NCI-H146 treated with DMSO at 0.1 percent for 48 hours (cell line): Measurements from ENCODE around the gene EPN2.

Experiments used
- DNase-seq: peaks from one replicate; lab custom pipeline; 2025; ENCODE audit not compliant: unreplicated experiment; lab: John Stamatoyannopoulos, UW

The EPN2 gene

DNA sequence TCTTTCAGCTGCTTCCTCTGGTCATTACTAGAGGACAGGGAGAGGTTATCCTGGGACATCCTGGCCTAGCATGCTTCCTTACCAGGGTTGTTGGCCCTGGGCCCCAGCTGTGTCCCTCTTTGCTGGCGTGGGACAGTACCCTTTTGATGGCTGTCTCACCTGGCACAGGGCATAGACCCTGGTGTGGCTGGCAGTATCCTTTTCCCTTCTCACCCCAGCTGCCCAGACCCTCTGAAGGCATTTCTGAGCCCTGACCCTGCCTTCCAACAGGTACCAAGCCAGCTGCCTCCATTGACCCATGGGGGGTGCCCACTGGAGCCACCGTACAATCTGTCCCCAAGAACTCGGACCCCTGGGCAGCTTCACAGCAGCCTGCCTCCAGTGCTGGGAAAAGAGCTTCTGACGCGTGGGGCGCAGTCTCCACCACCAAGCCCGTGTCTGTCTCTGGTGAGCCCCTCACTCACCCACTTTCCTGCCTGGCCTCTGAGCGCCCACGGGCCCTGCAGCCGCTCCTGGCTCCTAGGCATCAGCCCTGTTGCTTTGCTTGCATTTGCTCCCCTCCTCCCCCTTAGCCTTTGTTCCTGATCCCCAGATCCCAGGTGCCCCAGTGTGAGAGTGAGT is 91.4 kb downstream of the EPN2 start:
- no peak for DNase-seq

DNA sequence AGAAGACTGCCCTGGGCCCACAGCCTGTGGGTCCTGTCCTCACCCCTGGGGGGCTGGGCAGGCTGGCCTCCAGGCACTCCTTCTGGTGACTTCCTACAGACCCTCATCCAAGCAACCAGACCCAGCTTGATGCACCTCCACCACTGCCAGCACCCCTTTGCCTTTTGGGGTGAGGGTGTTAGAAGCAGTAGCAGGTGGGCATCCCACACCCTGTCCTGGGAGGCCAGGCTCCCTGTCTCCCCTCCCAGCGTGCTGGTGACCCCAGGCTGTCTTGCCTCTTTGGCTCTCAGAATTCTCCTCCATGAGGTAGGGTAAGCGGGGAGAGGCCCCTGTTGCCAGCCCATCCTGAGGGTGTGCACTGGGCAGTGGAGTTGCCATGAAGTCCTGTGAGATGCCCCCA is 92.0 kb downstream of the EPN2 start:
- no peak for DNase-seq

DNA sequence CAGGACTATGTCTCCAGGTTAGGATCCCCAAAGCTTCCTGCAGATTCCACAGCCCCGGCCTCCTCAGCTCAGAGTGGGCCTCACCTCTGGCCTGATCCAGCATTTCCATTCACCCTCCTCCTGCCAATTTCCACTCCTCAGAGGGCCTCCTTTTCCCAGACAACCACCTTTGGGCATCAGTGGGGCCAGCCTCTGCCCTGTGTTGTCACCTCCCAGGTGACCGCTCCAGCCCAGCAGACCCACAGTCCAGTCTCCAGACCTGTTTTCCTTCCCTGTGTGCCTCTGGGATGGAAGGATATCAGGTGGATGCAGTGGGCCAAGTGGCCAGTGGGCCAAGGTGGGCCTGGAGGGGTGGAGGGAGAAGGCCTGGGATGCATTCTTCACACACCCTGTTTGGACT is 92.7 kb downstream of the EPN2 start:
- DNase-seq = no peak

DNA sequence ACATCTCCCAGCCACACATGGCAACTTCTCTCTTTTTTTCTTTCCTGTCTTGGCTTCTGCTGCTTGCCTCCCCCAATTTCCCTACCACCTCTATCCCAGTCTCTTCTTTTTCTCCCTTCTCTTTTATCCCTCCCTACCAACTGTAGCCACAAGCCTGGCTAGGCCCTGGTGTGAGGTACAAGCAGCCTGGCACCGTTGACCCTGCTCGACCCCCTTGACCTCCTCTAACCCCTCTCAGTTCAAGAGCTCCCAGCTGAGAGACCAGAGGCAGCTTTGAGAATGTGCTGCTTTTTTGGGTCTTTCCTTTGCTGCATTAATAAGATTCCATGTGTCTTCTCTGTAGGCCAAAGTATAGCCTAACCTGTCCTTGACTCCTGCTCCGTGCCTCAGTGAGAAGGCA is 93.1 kb downstream of the EPN2 start:
- DNase-seq = no peak

DNA sequence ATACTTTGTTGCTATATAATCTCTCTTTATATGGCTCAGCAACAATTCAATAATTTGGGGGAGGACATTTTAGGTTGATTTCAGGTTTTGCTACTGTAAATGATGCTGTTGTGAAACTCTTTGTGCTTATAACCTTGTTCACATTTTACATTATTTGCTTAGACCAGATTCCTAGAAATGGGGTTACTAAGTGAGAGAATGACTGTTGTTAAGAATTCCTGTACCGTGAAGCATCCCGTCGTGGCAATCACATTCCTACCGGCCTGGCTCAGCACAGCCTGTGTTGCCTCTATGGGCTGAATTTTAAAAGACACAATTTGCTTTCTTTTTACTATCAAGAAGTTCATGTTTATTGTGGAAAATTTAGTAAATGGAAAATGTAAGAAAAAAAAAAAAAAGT is 94.0 kb downstream of the EPN2 start:
- DNase-seq = no peak

DNA sequence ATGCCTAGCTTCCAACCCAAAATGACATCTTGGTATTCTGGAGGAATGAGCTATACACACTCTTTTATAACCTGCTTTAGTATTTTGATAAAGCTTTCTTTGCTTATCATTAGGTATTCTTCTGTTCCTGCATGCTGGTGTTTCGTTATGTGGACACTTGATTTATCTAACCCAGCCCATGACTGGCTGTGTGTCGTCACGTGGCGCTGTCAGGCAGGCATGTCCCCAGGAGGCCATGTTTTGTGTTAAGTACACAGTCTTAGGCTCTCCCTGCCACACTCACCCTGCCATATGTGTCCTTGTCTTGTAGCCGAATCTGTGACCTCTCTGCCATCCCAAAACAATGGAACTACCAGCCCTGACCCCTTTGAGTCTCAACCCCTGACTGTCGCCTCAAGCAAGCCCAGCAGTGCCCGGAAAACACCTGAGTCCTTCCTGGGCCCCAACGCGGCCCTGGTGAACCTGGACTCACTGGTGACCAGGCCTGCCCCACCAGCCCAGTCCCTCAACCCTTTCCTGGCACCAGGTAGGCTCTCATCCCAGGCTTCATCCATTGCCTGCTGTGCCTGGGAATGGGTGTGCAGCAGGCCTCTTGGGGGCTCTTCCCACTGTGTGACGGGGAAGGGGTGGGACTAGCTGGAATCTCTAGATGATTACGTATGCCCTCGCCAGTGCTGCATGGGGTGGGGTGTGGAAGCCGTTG is 94.5 kb downstream of the EPN2 start:
- DNase-seq = no peak

DNA sequence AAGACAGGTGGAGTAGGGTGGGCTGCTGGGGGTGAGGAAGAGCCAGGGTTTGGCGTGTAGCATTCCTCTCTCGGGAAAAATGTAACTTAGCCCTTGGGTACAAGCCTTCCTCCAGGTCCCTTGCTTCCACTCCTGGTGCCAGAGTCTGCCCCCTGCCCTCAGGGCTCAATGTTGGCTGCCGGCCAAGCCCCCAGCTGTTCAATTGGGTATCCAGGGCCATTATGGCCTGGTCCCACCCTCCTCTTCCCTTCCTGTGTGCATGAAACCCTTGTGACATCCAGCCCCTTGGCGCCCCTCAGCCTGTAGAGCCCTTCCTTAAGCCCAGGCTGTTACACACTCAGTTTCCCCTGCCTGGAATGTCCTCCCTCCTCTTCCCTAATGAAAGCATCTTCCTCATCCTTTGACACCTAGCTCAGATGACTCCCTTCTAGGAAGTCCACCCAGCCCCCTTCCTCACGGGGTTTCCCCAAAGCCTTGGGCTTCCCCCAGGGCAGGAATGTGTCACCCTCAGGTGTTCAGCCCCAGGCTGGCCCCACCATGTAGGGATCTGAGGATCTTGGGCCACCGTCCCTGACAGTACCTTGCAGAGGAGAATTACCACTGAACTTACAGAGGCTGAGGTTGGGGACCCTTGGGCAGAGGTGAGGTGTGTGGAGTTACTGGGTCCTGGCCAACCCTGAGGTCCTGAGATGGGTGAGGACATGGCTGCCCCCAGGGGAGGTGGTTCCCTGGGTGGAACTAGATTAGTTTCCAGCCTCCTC is 95.4 kb downstream of the EPN2 start:
- DNase-seq = no peak

DNA sequence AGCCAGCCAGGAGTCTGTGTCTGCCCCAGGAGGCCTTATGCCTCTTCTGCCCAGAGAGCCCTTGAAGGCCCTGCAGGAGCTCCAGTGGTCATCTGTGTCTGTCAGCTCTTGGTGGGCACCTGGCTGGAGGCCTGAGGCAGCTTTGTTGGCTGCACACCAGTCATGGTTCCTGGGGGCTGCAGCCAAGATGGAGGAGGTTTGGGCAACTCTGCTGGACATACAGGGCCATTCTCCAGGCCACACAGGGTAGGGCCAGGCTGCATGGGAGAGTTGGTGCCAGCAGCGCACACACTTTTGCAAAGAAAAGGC is 95.9 kb downstream of the EPN2 start:
- DNase-seq = no peak

DNA sequence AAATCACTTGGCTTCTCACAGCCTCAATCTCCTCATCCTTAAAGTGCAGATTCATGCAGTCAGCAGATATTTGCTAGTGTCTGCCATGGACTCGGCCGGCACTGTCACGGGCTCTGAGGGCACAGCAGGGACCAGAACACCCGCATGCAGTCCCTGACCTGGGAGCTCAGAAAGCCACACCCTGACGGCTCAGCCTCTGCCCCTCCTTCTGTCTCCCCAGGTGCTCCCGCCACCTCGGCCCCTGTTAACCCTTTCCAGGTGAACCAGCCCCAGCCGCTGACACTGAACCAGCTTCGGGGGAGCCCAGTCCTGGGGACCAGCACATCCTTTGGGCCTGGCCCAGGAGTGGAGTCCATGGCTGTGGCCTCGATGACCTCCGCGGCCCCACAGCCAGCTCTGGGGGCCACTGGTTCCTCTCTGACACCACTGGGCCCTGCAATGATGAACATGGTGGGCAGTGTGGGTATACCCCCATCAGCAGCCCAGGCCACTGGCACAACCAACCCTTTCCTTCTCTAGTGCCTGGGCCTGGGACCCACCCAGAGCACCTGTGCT is 96.6 kb downstream of the EPN2 start:
- no peak for DNase-seq

DNA sequence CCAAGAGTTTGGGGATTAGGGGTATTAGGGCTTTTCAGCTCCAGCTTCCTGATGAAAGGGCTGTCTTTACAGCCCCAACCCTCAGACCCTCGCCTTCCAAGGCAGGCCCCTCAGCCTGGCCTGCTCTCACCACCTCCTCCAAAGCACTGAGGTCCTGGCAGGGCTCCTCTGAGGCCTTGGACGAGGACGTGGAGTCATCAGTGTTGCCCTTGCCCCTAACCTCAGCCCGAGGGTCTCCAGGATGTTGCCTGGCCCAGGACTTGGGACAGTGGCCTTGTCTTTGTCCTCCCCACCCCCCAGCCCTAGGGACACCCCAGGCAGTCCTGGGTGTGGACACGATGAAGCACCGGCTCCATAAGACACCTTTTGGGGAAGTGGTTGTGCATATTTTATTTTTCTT is 97.2 kb downstream of the EPN2 start:
- no peak for DNase-seq

DNA sequence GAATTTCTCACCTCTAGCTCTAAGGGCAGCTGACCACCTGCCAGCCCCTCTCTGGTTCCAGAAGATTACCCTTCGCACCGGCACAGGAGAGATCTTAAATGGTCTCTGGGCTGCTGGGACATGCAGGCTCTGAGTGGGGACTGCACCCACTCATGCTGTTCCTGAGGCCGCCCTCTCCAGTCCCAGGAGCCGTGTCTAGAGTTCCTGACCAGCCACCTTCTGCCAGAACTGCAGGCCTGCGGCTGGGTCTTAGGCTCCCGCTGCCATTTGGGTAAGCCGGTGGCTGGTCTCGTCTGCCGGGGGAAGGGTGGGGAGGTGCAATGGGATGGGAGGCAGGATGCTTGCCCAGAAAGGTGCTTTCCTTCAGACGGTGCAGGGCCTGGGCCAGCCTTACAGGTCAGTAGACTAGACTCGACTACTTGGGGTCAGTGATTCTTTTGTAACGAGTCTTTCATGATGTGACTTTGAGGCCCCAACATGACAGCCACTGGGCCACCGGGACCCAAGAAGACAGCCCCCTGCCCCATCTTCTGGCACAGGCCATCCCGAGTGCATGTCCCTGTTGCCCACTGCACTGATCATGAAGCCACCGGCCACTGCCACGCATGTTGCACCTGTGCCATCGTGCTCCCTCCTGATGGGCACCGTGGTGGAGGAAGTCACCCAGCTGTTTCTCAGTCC is 98.9 kb downstream of the EPN2 start:
- DNase-seq = no peak

DNA sequence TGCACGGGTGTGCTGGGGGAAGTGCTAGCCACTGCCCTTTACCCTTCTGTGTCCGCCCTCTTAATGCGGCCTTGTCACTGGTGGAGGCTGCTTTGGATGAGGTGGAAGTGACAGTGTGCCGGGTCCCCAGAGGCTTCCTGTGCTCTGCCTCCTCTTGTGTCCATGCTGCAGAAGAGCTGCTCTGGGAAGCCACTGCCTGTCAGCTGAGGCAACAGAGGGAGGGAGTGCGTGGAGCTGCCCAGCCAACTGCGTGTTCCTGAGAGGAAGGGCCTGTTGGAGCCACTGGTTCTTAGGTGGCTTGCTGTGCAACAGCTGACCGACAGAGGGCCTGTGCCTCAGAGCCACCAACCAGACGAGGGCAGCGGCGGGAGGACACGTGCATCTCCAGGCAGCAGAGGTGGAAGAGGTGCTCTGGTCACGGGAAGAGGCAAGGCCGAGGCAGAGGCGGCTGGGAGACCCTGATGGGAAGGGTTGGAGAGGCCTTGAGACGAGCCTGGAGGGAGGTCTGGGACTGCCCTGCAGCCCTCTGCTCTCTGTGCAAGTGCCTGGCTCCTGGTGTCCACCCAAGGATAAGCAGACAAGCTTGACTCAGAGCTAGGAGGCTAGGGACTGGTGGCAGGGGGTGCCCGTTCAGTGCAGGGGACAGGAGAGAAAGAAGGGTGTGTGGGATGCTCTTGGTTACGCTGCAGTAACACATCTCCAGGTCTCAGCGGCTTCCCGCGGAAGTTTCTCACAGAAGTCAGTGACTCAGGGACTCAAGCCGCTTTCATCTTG is 100.0 kb downstream of the EPN2 start:
- DNase-seq = no peak

DNA sequence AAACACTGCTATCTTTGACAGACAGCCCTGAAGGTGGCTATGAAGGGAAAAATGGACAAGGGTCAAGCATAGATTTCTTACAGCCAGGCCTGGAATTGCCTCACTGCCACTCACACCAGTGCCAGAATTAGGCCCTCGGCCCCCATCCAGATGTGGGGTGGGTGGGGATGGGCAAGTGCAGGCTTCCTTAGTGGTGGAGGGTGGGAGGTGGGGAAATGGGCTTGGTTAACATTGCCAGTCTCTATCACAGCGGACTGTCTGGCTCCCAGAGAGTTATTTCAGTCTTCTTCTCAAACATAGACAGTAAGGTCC is 100.5 kb downstream of the EPN2 start:
- DNase-seq = no peak

DNA sequence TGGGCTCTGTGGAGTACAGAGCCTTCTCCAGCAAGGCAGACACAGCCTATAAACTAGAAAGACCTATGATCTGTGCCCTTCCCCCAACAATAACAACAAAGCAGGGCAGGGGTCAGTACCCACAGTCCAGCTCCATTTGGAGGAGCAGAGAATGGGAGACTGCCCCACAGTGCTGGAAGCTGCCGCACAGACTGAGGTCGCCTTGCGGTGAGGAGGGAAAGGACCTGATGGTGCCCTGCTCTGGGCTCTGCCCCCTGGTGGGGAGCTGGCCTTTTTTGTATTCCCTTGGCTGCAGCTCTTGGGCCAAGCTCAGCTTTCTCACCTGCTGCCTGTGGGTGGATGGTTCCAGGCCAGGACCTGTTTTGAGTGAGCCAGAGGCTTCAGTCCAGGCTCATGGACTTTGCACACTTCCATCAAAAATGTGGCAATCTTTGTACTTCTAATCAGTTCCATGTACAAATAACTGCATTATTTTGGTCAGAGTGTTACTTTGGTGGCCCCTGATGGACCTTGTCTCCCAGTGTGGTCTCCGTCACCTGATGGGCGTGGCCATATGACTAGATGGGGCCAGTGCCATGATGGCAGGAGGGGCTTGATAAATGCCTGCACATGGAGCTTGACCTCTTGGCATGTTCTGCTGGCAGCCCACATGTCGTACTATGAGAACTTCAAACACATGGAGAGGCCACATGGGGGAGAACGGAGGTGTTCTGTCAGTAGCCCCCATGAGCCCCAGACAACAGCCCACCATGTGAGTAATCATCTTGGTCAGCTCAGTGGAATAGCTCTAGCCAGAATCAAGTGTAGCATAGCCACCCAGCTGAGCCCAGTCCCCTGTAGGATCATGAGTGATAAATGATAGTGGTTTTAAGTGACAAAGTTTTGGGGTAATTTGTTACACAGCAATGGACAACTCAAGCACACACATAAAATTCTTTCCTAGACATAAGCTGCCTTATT is 101.1 kb downstream of the EPN2 start:
- no peak for DNase-seq

DNA sequence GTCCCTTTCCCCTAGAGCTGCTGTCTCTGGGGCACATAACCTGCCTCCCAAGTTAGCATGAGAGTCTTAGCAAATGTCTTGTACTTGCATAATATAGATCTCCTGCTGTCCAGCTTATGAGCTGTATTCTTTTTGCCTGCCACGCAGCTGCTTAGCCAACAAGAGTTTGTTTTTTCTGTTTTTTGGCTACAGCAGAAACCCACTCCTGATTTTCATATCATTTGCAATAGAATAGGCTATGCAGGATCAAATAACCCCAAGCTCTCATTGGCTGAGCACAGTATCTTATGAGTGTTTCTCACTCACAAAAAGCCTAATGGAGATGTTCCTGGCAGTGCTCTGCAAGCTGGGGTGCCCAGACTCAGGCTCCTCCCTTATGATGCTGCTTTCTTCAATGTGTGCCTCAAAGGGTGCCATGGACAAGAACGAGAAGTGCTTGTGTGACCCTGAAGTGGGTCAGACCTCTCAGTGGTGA is 102.2 kb downstream of the EPN2 start:
- DNase-seq = no peak

DNA sequence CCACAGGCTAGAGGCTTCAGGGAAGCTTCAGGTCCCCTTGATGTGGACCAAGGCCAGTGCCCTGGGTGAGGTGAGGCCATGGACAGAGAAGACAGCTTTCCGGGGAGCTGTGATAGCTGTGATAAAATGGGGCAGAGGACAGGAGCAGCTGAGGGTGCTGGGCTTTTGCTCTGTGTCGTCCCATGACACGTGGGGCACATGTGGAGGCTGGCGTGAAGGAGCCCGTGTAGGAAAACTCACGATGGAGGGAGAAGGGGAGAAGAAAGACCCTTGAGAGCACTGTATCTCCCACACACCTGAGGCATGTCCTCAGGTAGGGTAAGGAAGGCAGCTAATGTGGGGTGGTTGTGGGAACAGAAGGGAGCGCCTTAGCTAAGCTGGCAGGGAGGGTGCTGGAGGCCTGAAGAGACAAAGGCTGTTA is 104.1 kb downstream of the EPN2 start:
- DNase-seq = no peak

DNA sequence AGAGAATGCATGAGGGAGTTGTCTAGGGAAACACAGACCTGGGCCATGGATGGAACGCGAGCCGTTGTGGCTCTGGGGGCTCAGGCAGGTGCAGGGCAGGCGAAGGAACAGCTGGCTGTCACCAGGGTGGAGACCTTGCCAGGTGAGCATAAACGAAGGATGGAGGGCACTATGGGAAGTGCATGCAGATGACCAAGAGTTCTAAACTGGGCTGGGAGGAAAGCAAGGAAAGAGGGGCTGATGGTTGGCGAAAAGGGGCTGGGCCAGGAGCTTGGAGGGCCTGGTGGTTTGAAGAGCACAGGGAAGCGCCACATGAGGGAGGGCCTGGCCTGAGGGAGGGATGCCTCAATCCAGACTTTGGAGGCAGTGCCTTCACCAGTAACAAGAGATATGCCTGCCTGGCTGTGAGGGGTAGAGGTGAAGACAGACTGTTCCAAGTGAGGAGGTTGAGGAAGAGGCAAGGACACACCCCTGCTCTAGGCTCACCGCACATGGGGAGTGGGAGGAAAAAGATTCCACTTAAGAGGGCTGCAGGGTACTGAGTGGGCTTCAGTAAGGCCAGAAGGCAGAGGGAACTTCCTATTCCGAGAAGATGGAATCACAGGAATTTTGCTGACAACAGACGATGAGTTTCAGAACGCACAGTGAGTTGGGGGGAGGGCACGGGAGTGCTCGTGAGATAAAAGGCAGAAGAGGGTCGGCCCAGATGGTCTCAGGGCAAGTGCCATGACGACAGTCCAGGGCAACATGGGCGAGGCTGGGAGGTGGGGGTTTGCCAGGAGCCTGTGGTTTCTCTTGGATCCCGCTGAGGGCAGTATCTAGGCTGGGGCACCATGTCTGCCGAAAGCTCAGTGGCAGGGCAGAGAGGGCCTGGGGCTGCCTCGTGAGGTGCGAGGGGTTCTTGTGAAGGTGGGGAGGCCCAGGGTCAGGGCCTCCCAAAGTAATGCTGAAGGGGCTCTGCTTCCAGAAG is 104.8 kb downstream of the EPN2 start:
- no peak for DNase-seq

DNA sequence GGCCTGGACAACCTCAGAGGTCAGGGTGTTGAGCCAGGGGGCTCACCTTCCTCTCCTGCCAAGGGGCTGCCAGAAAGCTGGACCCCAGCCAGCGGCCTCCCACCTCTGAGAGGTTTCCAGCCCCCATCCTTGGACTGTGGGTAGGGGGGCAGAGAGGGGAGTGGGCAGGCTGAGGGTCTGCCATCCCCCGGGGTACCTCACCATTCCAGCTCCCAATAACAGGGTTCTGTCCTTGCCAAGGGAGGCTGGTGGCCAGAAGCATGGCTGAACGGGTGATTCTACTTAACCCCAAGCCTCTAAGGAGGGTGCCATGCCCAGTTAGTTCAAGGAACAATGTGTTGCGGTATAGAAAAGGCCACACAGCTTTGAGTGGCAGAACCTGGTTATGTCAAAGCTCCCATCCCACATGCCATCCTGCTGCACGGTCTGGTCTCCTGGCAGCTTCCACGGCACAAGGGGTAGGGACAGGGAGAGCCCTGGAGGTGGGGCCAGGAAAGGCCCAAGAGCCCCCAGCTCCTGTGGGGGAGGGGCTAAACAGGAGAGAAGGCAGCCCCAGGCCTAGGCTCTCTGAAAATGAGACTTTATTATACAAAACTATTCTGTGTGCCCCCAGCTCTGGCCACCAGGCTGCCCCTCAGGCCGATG is 105.6 kb downstream of the EPN2 start:
- no peak for DNase-seq
